GM18867 (cell line): ENCODE data around the gene ZSCAN21.

Experiments used
- ATAC-seq: cut with Tn5 transposase; IDR thresholded peaks from one replicate; pipeline ENCODE4 v1.9.1; 2021; ENCODE audit warnings: mild to moderate bottlenecking, moderate library complexity; ENCODE audit not compliant: unreplicated experiment

The ZSCAN21 gene

GRCh38 chr7:100072462-100072861, 22.9 kb downstream of the ZSCAN21 start:
- ATAC-seq = no peak

GRCh38 chr7:100074841-100075240, 25.3 kb downstream of the ZSCAN21 start:
- ATAC-seq = no peak

GRCh38 chr7:100075418-100075817, 25.8 kb downstream of the ZSCAN21 start:
- no peak for ATAC-seq

GRCh38 chr7:100077205-100077604, 27.6 kb downstream of the ZSCAN21 start:
- no peak for ATAC-seq

- no peak for ATAC-seq
Measured at GRCh38 chr7:100079024-100079560, 29.5 kb downstream of the ZSCAN21 start.

- ATAC-seq = no peak
Measured at GRCh38 chr7:100080907-100081534, 31.4 kb downstream of the ZSCAN21 start.

GRCh38 chr7:100081535-100082102, 32.0 kb downstream of the ZSCAN21 start, which contains the start of gene ZNF3:
TSS of gene ZNF3 (minus strand) at chr7:100081723. CDS start at chr7:100077357, 4,366 bp downstream.
- peak; percentile 85 for ATAC-seq

- no peak for ATAC-seq
Measured at GRCh38 chr7:100082978-100083377, 33.4 kb downstream of the ZSCAN21 start.

GRCh38 chr7:100085515-100085914, 35.9 kb downstream of the ZSCAN21 start:
- no peak for ATAC-seq

GRCh38 chr7:100087055-100087750, 37.6 kb downstream of the ZSCAN21 start:
- no peak for ATAC-seq

- ATAC-seq = no peak
Measured at GRCh38 chr7:100088095-100088620, 38.6 kb downstream of the ZSCAN21 start.

GRCh38 chr7:100088621-100089457, 39.3 kb downstream of the ZSCAN21 start, which contains the start of gene COPS6:
TSS of gene COPS6 (plus strand) at chr7:100088969. CDS start at chr7:100088991, 22 bp downstream.
- no peak for ATAC-seq

GRCh38 chr7:100089458-100090196, 40.1 kb downstream of the ZSCAN21 start:
- no peak for ATAC-seq

- ATAC-seq = no peak
Measured at GRCh38 chr7:100090527-100091410, 41.2 kb downstream of the ZSCAN21 start.

GRCh38 chr7:100091411-100092181, 42.0 kb downstream of the ZSCAN21 start:
- no peak for ATAC-seq

- ATAC-seq = no peak
Measured at GRCh38 chr7:100093054-100093453, 43.5 kb downstream of the ZSCAN21 start.

GRCh38 chr7:100093498-100093897, 43.9 kb downstream of the ZSCAN21 start:
- ATAC-seq = no peak

GRCh38 chr7:100093925-100094486, 44.4 kb downstream of the ZSCAN21 start:
- ATAC-seq = no peak
